Measurements from ENCODE around the gene CCDC33.

CCDC33 gene

DNA sequence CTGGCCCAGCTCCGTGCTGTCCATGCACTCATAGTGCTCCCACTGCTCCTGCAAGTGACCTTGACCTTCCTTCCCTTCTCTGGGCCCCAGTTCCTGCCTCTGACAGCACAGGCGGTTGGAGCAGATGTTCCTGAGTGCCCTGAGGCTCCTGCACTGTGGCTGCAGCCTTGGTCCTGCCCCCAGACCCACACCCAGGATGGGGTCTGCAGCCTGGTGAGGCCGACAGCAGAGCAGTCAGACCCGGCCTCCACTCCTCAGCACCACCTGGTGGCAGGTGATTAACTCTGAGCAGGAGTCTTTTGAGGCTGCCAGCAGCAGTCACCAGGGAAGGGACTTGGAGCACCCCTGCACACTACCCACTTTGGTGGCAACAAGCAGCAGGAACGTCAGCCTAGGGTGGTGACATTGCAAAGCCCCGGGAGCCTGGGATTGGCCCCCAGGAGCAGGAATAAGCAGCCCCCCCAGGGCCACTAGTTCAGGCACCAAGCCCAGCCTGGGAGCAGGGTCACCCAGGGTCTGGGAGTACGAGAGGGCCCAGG lies 66.8 kb downstream of the CCDC33 start:
- ATAC-seq, result peak; percentile 76
- TF ChIP-seq OSR1 (CRISPR knock-in tag; IDR thresholded peaks at IDR 0.05), result no peak
- peak; percentile 68 for TF ChIP-seq TCF4 (CRISPR knock-in tag; IDR thresholded peaks at IDR 0.05; ENCODE audit: borderline replicate concordance)
- no peak for TF ChIP-seq SNAI2 (CRISPR knock-in tag; IDR thresholded peaks at IDR 0.05)
- TF ChIP-seq, protein P1, sequence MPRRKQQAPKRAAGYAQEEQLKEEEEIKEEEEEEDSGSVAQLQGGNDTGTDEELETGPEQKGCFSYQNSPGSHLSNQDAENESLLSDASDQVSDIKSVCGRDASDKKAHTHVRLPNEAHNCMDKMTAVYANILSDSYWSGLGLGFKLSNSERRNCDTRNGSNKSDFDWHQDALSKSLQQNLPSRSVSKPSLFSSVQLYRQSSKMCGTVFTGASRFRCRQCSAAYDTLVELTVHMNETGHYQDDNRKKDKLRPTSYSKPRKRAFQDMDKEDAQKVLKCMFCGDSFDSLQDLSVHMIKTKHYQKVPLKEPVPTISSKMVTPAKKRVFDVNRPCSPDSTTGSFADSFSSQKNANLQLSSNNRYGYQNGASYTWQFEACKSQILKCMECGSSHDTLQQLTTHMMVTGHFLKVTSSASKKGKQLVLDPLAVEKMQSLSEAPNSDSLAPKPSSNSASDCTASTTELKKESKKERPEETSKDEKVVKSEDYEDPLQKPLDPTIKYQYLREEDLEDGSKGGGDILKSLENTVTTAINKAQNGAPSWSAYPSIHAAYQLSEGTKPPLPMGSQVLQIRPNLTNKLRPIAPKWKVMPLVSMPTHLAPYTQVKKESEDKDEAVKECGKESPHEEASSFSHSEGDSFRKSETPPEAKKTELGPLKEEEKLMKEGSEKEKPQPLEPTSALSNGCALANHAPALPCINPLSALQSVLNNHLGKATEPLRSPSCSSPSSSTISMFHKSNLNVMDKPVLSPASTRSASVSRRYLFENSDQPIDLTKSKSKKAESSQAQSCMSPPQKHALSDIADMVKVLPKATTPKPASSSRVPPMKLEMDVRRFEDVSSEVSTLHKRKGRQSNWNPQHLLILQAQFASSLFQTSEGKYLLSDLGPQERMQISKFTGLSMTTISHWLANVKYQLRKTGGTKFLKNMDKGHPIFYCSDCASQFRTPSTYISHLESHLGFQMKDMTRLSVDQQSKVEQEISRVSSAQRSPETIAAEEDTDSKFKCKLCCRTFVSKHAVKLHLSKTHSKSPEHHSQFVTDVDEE (CRISPR knock-in tag; IDR thresholded peaks at IDR 0.05), result peak; percentile 47; the same call in 1 of the 2 replicates

DNA sequence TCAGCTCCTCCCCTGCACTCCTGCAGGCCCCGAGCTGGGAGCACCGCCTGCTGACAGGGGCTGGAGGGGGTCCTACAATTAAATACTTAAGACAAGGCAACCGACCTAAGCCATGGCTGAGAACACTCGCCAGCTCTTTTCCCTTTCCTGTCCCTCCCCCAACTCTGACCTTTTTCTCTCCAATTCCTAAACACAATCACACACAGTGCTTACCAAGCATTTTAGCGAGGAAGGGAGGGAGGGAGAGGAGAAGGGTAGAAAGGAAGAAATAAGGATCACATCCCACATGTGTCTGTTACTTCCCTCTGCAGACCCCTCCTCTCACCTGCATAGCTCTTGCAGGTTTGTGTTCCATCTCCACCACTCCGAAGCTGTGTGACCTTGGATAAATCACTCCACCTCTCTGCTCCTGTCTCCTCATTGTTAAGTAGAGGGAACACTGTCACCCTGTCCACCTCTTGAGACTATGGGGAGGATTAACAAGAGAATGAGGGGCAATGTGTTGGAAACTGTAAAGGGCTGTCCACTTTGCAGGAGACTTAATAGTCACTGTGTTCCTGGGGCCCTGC lies 67.7 kb downstream of the CCDC33 start:
- no peak for ATAC-seq
- no peak for TF ChIP-seq TOX (CRISPR knock-in tag; IDR thresholded peaks at IDR 0.05; ENCODE audit: borderline replicate concordance)
- no peak for TF ChIP-seq ARNTL (CRISPR knock-in tag; IDR thresholded peaks at IDR 0.05; ENCODE audit: borderline replicate concordance, low read depth)
- TF ChIP-seq GLIS3 (CRISPR knock-in tag; IDR thresholded peaks at IDR 0.05), result no peak
- TF ChIP-seq ZFP30 (CRISPR knock-in tag; IDR thresholded peaks at IDR 0.05), result no peak
- no peak for TF ChIP-seq PPARA (CRISPR knock-in tag; IDR thresholded peaks at IDR 0.05; ENCODE audit: borderline replicate concordance)
- TF ChIP-seq BACH2 (CRISPR knock-in tag; IDR thresholded peaks at IDR 0.05; ENCODE audit: borderline replicate concordance), result no peak
- TF ChIP-seq, protein P2, sequence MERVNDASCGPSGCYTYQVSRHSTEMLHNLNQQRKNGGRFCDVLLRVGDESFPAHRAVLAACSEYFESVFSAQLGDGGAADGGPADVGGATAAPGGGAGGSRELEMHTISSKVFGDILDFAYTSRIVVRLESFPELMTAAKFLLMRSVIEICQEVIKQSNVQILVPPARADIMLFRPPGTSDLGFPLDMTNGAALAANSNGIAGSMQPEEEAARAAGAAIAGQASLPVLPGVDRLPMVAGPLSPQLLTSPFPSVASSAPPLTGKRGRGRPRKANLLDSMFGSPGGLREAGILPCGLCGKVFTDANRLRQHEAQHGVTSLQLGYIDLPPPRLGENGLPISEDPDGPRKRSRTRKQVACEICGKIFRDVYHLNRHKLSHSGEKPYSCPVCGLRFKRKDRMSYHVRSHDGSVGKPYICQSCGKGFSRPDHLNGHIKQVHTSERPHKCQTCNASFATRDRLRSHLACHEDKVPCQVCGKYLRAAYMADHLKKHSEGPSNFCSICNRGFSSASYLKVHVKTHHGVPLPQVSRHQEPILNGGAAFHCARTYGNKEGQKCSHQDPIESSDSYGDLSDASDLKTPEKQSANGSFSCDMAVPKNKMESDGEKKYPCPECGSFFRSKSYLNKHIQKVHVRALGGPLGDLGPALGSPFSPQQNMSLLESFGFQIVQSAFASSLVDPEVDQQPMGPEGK (CRISPR knock-in tag; IDR thresholded peaks at IDR 0.05; ENCODE audit: borderline replicate concordance), result no peak

DNA sequence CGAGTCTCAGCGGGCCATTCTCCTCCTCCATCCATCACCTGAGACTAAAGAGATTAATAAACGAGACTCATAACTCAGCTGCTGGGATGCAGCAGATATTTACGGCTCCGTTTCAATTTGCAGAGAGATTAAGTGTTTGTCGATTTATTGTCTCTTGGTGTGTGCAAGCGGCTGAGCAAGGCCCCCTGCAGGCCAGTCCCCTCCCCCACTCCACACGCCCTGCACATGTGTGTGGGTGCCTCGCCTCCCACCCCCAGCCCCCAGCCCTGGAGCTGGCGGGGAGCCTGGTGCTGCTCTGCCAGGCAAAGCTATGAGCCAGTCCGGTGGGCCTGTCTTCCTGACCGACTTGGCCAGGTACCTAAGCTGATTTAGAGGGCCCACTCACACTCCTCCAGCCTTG lies 68.3 kb downstream of the CCDC33 start:
- ATAC-seq, result no peak
- TF ChIP-seq, protein P2 (CRISPR knock-in tag; IDR thresholded peaks at IDR 0.05; ENCODE audit: borderline replicate concordance), result no peak
- TF ChIP-seq SNAI2 (CRISPR knock-in tag; IDR thresholded peaks at IDR 0.05), result no peak
- TF ChIP-seq ISL1 (CRISPR knock-in tag; IDR thresholded peaks at IDR 0.05), result no peak
- TF ChIP-seq, protein P3, sequence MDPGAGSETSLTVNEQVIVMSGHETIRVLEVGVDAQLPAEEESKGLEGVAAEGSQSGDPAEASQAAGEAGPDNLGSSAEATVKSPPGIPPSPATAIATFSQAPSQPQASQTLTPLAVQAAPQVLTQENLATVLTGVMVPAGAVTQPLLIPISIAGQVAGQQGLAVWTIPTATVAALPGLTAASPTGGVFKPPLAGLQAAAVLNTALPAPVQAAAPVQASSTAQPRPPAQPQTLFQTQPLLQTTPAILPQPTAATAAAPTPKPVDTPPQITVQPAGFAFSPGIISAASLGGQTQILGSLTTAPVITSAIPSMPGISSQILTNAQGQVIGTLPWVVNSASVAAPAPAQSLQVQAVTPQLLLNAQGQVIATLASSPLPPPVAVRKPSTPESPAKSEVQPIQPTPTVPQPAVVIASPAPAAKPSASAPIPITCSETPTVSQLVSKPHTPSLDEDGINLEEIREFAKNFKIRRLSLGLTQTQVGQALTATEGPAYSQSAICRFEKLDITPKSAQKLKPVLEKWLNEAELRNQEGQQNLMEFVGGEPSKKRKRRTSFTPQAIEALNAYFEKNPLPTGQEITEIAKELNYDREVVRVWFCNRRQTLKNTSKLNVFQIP (CRISPR knock-in tag; IDR thresholded peaks at IDR 0.05; ENCODE audit: borderline replicate concordance, low read depth), result no peak
- TF ChIP-seq ZNF70 (CRISPR knock-in tag; IDR thresholded peaks at IDR 0.05), result no peak
- TF ChIP-seq BACH2 (CRISPR knock-in tag; IDR thresholded peaks at IDR 0.05; ENCODE audit: borderline replicate concordance), result no peak
- no peak for TF ChIP-seq OSR1 (CRISPR knock-in tag; IDR thresholded peaks at IDR 0.05)
- no peak for TF ChIP-seq GLIS3 (CRISPR knock-in tag; IDR thresholded peaks at IDR 0.05)
- TF ChIP-seq, protein P4, sequence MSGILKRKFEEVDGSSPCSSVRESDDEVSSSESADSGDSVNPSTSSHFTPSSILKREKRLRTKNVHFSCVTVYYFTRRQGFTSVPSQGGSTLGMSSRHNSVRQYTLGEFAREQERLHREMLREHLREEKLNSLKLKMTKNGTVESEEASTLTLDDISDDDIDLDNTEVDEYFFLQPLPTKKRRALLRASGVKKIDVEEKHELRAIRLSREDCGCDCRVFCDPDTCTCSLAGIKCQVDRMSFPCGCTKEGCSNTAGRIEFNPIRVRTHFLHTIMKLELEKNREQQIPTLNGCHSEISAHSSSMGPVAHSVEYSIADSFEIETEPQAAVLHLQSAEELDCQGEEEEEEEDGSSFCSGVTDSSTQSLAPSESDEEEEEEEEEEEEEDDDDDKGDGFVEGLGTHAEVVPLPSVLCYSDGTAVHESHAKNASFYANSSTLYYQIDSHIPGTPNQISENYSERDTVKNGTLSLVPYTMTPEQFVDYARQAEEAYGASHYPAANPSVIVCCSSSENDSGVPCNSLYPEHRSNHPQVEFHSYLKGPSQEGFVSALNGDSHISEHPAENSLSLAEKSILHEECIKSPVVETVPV (CRISPR knock-in tag; IDR thresholded peaks at IDR 0.05), result no peak
- no peak for TF ChIP-seq ZC3H10 (CRISPR knock-in tag; IDR thresholded peaks at IDR 0.05)
- no peak for TF ChIP-seq ZFP3 (CRISPR knock-in tag; IDR thresholded peaks at IDR 0.05)
- TF ChIP-seq, protein P5, sequence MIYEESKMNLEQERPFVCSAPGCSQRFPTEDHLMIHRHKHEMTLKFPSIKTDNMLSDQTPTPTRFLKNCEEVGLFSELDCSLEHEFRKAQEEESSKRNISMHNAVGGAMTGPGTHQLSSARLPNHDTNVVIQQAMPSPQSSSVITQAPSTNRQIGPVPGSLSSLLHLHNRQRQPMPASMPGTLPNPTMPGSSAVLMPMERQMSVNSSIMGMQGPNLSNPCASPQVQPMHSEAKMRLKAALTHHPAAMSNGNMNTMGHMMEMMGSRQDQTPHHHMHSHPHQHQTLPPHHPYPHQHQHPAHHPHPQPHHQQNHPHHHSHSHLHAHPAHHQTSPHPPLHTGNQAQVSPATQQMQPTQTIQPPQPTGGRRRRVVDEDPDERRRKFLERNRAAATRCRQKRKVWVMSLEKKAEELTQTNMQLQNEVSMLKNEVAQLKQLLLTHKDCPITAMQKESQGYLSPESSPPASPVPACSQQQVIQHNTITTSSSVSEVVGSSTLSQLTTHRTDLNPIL (CRISPR knock-in tag; IDR thresholded peaks at IDR 0.05; ENCODE audit: low read depth), result no peak
- TF ChIP-seq RARB (CRISPR knock-in tag; IDR thresholded peaks at IDR 0.05), result no peak
- no peak; the same call in 1 of the 2 replicates for TF ChIP-seq TCF4 (CRISPR knock-in tag; IDR thresholded peaks at IDR 0.05; ENCODE audit: borderline replicate concordance)
- TF ChIP-seq ZNF8 (CRISPR knock-in tag; IDR thresholded peaks at IDR 0.05), result no peak
- no peak for TF ChIP-seq ARNTL (CRISPR knock-in tag; IDR thresholded peaks at IDR 0.05; ENCODE audit: borderline replicate concordance, low read depth)
- TF ChIP-seq CSDC2 (CRISPR knock-in tag; IDR thresholded peaks at IDR 0.05), result no peak

Data from SK-N-SH treated with all-trans-retinoic acid at 6 μM for 48 hours (cell line).